Measurements from ENCODE around the gene ANKS6.

GRCh38 chr9:98805506-98806272 is 9.3 kb upstream of the ANKS6 start:
- TF ChIP-seq POLR2A (IDR thresholded peaks at IDR 0.05; ENCODE audit: low read depth, low read length) = no peak
- TF ChIP-seq POLR2AphosphoS5 (IDR thresholded peaks at IDR 0.05; ENCODE audit: low read depth, low read length) = no peak
- no peak for TF ChIP-seq TAF1 (IDR thresholded peaks at IDR 0.05; ENCODE audit: borderline replicate concordance, low read depth, low read length)

Data from GM12892 (cell line).